Fibroblast of mammary gland (primary cell): ENCODE results near the gene PDLIM7.

ENCODE experiments used
- DNase-seq: peaks from one replicate; pipeline ENCODE4 v3.0.0-alpha.2; 2010; ENCODE audit warnings: low read depth
- H3K4me3 ChIP-seq: 2 replicates; pipeline ENCODE4 v1.5.1; 2011; ENCODE audit warnings: low read depth, mild to moderate bottlenecking, low read length, moderate library complexity; ENCODE audit not compliant: control insufficient read depth
- TF ChIP-seq, protein P1 (sequence below): conservative IDR thresholded peaks from 2 replicates; pipeline ENCODE4 v1.5.1; 2011; ENCODE audit warnings: low read depth, low read length, inconsistent platforms; ENCODE audit not compliant: control insufficient read depth, insufficient read depth

The PDLIM7 gene

DNA sequence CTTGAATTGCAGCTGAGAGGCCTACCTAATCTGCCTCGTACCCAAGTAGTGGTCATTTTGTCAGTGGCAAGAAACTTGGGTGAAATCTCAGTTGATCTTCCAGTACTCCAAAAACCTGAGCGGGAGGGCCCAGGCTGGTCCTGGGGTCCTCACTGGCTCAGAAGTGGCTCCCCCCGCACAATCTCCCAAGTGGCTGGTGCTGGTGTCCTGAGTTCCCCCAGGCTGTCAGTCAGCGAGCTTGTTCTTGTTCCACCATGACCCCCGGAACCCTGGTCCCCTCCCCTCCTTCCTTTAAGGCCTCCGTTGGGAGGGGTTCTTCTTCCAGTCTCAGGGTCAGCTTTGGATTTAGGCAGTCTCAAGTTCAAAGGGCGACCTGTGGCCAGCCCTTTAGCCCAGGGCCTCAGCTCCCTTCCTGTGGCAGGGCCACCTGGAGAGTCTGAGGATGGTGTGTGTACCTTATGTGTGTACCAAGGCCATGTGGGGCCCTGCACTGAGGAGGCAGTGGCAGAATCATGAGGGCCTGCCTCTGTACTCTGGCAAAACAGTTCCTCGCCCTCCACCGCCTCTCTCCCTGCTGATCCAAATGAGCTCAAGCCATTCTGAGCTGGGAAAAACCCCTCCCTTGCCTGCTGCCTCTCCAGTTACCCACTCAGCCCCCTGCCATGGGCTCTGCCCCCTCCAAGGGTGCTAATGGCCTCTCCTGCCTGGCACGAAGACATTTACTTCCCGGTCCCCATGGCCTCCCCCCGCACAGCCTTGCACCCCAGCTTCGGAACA is 19.5 kb downstream of the PDLIM7 start:
- TF ChIP-seq, protein P1, sequence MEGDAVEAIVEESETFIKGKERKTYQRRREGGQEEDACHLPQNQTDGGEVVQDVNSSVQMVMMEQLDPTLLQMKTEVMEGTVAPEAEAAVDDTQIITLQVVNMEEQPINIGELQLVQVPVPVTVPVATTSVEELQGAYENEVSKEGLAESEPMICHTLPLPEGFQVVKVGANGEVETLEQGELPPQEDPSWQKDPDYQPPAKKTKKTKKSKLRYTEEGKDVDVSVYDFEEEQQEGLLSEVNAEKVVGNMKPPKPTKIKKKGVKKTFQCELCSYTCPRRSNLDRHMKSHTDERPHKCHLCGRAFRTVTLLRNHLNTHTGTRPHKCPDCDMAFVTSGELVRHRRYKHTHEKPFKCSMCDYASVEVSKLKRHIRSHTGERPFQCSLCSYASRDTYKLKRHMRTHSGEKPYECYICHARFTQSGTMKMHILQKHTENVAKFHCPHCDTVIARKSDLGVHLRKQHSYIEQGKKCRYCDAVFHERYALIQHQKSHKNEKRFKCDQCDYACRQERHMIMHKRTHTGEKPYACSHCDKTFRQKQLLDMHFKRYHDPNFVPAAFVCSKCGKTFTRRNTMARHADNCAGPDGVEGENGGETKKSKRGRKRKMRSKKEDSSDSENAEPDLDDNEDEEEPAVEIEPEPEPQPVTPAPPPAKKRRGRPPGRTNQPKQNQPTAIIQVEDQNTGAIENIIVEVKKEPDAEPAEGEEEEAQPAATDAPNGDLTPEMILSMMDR = no peak
- H3K4me3 ChIP-seq = no peak overlapping the region
- no peak for DNase-seq

DNA sequence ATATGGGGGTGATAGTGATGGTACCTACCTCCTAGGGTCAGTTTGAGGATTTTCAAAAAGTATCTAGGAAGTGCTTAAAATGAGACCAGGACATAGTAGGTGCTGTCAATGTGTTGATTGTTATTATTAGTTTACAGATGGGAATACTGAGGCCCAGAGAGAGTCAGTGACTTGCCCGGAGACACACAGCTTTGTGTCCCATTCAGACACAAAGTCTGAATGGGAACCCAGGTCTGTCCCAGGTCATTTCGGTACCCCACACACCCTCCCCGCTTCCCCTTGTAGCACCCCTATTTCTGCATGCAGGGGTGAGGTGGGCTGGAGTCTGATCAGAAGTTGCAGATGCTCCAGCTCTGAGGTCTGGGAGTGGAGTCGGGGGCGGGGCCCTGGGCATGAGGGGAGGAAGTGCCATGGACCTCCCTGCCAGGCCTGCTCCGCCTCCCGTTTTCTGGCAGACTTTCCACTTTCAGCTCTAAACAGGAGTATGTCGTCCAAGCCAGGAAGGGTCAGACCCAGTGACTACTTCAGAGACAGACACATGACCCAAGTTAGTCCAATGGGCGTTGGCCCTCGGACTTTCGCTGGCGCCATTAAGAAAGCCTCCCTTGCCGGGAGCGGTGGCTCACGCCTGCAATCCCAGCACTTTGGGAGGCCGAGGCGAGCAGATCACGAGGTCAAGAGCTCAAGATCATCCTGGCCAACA is 20.7 kb downstream of the PDLIM7 start:
- H3K4me3 ChIP-seq = no peak overlapping the region
- TF ChIP-seq, protein P1 = no peak
- peak; percentile 82 for DNase-seq

DNA sequence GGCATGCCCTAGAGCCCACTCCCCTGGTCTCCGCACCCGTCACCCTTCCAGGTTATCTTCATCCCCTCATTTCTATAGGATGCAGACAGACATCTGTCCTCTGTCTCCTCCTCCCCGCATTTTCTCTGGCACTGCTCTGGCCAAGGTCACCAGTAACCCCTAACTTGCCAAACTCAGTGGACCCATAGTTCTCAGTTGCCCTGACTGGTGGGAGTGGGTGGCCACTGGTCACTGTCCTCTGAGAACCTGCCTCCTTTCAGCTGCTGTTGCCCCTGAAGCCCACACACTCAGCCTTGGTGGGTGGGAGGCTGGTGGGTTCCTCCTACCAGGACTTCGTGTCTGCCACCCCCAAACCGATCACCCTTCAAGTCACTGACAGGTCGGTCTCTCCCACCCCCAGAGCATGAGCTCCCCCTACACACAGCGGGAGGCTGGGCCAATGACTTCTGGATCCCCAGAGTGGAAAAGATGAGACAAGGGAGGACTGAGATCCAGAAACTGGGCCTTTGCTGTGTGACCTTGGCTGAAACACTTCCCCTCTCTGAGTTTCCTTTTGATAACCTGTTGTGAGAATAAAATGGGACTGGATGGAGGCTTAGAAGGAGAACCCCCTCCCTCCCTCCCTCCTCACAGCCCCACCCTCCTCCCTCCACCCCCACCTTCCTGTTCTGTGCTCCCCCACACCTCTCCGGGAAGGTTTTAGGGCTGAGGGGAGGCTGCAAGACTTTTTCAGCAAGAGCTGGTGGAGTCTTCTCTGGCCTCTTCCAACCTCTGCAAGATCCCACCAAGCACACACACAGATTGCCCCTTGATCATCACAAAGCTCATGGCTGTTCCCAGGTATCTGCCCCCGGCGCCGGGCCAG is 21.6 kb downstream of the PDLIM7 start:
- TF ChIP-seq, protein P1 = no peak
- DNase-seq = no peak
- no peak overlapping the region for H3K4me3 ChIP-seq

DNA sequence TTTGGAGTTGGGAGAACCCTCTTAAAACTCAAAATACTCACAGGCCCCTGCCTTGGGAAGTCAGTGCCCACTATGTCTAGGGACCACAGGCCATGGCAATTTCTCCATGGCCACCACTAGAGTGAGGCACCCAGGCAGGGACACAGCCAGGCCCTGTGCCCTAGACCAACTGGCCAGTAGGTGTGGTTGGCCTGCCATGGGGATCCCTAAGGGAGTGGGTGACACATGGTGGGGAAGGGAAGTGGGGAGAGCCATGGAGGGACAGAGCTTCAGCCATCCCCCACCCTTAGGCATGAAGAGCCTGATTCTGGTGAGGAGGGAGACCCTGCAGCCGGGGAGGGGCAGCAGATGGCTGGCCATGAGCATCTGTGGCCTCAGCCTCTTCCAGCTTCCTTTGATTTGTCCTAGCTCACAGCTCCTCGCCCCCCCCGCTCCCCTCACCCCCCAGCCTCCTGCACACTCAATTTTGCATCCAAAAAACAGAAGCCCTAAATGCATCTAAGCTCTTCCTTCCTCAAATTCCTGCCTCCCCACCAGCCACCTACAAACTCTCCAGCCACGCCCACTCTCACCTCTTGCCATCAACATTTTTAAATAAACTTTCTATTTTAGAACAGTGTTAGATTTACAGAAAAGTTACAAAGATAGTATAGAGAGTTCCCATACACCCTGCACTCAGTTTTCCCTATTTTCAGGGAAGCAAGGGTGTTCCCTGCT is 22.4 kb downstream of the PDLIM7 start:
- no peak overlapping the region for H3K4me3 ChIP-seq
- TF ChIP-seq, protein P1 = no peak
- DNase-seq = no peak

DNA sequence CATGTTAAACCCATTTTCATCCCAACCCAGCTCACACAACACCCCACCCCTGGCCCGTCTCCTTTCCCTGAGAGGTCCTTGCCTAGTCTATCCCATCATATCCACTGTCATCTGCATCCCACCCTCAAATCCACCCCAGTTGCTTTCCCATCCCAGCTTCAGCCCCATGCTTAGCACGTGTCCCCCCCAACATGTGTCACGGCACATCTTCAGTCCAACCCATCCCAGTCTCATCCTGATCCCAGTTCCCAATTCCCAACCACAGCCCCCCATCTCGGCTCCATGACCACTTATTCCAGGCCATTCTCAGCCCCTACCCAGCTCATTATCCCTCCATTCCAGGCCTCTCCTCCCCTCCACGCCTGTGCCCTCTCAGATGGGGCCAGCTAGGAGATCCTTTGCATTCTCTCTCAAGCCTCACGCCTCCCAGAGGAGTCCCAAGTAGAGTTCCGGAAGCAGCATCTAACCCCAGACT is 23.4 kb downstream of the PDLIM7 start:
- no peak overlapping the region for H3K4me3 ChIP-seq
- TF ChIP-seq, protein P1 = no peak
- no peak for DNase-seq
